Heart right ventricle (tissue), 16 donors: ENCODE results near the gene PC. TPM values are rescaled to one million over a fixed set of nuclear protein-coding genes. Genes with fewer than 3 reads are reported as not detected.

Source experiments
- ATAC-seq, 8 donors: fragments of 200-7000 bp; cut with Tn5 transposase; one replicate each; pipeline ENCODE4 v1.9.1; 2020; ENCODE audit warnings: mild to moderate bottlenecking in 8 of 8, moderate library complexity in 8 of 8, moderate number of reproducible peaks in 1 of 8
- DNase-seq, 2 donors: peaks; one replicate each; pipeline ENCODE4 v3.0.0-alpha.2; 2020
- H3K27ac ChIP-seq, 10 donors: fragments of 200-600 bp; sonication (generic) in 2 of 10; one replicate each; pipeline versions ENCODE4 v1.5.0 to v1.8.0; 2020 to 2022; ENCODE audit warnings: mild to moderate bottlenecking in 3 of 10
- H3K27me3 ChIP-seq, 7 donors: fragments of 200-600 bp; one replicate each; pipeline ENCODE4 v1.8.0; 2021 to 2022; ENCODE audit warnings: mild to moderate bottlenecking in 2 of 7
- H3K36me3 ChIP-seq, 9 donors: fragments of 200-600 bp; sonication (generic) in 1 of 9; one replicate each; pipeline versions ENCODE4 v1.5.0 to v1.8.0; 2020 to 2022; ENCODE audit warnings: mild to moderate bottlenecking in 2 of 9
- H3K4me1 ChIP-seq, 9 donors: fragments of 200-600 bp; sonication (generic) in 1 of 9; one replicate each; pipeline versions ENCODE4 v1.5.0 to v1.8.0; 2020 to 2022; ENCODE audit warnings: mild to moderate bottlenecking in 4 of 9
- H3K4me3 ChIP-seq, 10 donors: fragments of 200-600 bp; sonication (generic) in 2 of 10; one replicate each; pipeline versions ENCODE4 v1.5.0 to v1.8.0; 2020 to 2022; ENCODE audit warnings: mild to moderate bottlenecking in 7 of 10, moderate library complexity in 2 of 10
- H3K9me3 ChIP-seq, 11 donors: fragments of 200-600 bp in 10 of 11; sonication (generic) in 2 of 11; one replicate each; pipeline versions ENCODE4 v1.5.0 to v1.8.0; 2013 to 2022; ENCODE audit warnings: mild to moderate bottlenecking in 2 of 11, control low read depth in 1 of 11, moderate library complexity in 1 of 11
- WGBS, 2 donors: extraction: QIAGEN DNeasy Blood & Tissue Kit; methylation state at CpG; one replicate each; pipeline ENCODE4 v1.1.7; 2013; ENCODE audit warnings: inconsistent platforms in 1 of 2; 5-methylcytosine and 5-hydroxymethylcytosine counted together
- intact Hi-C, 10 donors: fragments of 100-400 bp; cut with DNase I; formaldehyde crosslinking; loops; one replicate each; pipeline versions ENCODE4 v1.11.1 to v1.14.2; 2022
- polyA plus RNA-seq, 2 donors: library from polyadenylated mRNA; stranded (reverse); fragments of 200-250 nt; gene quantifications; one replicate each; pipeline ENCODE4 v1.2.3, GENCODE V29; 2013
- total RNA-seq, 10 donors: library from RNA; stranded (reverse); fragmentation: NEBNext Ultra II Directional in 3 of 10; extraction: Animal tissue kit (Norgen Biotek cat#: 25700) in 3 of 10; gene quantifications; one replicate each; pipeline versions ENCODE4 v1.2.1 to v1.2.4, GENCODE V29; 2021 to 2023
- TF ChIP-seq, protein P1 (sequence below), 9 donors: fragments of 200-600 bp; sonication (generic) in 2 of 9; IDR thresholded peaks; one replicate each; pipeline versions ENCODE4 v1.5.0 to v1.8.0; 2021 to 2022; ENCODE audit warnings: antibody characterized with exemption in 9 of 9, mild to moderate bottlenecking in 5 of 9, moderate library complexity in 1 of 9
- donor health status: Arrhythmogenic right ventricular cardiomyopathy.
- donor health status: ischemic (EF 13 %, LVEDD 7.1; RV severe dilation, severe dysfunction).
- donor health status: healthy with polysubstance abuse.
- donor health status: DM: no; HTN: yes; CAD: no.
- donor health status: DM: no; HTN: no; CAD: no.
- donor health status: ischemic (EF 25% LVEDD 6.9; RV normal size, moderate dysfunction).
- donor health status: ischemic (EF 25% LVEDD 5.7; RV mildly dilated, moderate dysfunction).
- donor health status: healthy.
- donor health status: DM: yes; HTN: yes; CAD: no.
- donor health status: Ischemic cardiomyopathy.
- donor health status: ischemic (EF 35%, LVEDD 5.7; RV mildly dilated, moderate dysfunction).
- donor health status: nonischemic (EF 11% LVEDD 7.7; RV severe dilation, severe dysfunction).
- donor health status: DM: yes; HTN: yes; CAD: no.
- donor health status: PGD.
- donor health status: ischemic (EF 29% LVEDD 5.4; RV normal size, mild dysfunction).
- donor health status: nonischemic (EF 23%, LVEDD 6.1; RV moderate dilation, normal function).

Gene PC
- total and polyA plus RNA-seq, 12 donors: 6.8 to 26.0 (median 11.2) TPM

DNA sequence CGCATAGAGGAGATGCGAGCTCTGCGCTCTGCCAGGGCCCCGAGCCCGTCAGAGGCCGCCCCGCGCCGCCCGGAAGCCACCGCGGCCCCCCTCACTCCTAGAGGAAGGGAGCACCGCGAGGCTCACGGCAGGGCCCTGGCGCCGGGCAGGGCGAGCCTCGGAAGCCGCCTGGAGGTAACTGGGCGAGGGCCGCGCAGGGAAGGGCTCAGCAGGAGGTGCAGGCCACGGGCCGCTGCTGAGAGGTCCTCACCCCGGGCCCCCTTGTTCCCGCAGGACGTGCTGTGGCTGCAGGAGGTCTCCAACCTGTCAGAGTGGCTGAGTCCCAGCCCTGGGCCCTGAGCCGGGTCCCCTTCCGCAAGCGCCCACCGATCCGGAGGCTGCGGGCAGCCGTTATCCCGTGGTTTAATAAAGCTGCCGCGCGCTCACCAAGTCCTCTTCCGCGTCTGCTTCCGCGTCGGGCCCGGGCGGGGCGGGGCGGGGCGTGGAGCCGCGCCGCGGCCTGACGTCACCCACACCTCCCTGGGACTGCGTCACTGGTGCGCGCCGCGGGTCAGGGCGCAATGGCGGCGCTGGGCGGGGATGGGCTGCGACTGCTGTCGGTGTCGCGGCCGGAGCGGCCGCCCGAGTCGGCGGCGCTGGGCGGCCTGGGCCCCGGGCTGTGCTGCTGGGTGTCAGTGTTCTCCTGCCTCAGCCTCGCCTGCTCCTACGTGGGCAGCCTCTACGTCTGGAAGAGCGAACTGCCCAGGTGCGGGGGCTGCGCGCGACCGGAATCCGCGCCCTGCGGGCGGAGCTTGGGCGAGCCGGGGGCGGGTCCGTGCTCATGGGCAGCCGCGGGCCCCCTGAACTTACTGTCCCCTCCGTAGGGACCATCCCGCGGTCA is 115.0 kb downstream of the PC start, which contains the start of gene RCE1:
Gene RCE1, plus strand, starts transcription at position 546 of the 880 bp plus-strand sequence. Its CDS starts 15 bp downstream, at position 561.
- peak; percentile 90 to 92 for DNase-seq
- H3K9me3 ChIP-seq: no peaks in the 10 kb centered on the region
- 0 to 1% methylated on average over 89 to 98 of the region's 98 CpGs for whole genome bisulfite sequencing, 2 donors
- H3K4me3 ChIP-seq: peak within 1 kb of the TSS; percentile 85 to 100 (median 91)
- H3K4me1 ChIP-seq: peaks cover 9 to 41% (median 24%) of the 10 kb centered on the region in 9 donors
- peak within 1 kb of the TSS; percentile 88 to 100 (median 97) for H3K27ac ChIP-seq
- peak; percentile 95 to 98 (median 97) for ATAC-seq
- no peaks in the 10 kb centered on the region for H3K27me3 ChIP-seq
- intact Hi-C loops: loop anchor here in 1 of 10 donors (10.0 kb wide), 1 partner anchor 268 kb away; no protein-coding TSS in a partner anchor
- H3K36me3 ChIP-seq: peaks cover 0 to 53% (median 6%) of the 10 kb centered on the region in 9 donors
- TF ChIP-seq, protein P1, sequence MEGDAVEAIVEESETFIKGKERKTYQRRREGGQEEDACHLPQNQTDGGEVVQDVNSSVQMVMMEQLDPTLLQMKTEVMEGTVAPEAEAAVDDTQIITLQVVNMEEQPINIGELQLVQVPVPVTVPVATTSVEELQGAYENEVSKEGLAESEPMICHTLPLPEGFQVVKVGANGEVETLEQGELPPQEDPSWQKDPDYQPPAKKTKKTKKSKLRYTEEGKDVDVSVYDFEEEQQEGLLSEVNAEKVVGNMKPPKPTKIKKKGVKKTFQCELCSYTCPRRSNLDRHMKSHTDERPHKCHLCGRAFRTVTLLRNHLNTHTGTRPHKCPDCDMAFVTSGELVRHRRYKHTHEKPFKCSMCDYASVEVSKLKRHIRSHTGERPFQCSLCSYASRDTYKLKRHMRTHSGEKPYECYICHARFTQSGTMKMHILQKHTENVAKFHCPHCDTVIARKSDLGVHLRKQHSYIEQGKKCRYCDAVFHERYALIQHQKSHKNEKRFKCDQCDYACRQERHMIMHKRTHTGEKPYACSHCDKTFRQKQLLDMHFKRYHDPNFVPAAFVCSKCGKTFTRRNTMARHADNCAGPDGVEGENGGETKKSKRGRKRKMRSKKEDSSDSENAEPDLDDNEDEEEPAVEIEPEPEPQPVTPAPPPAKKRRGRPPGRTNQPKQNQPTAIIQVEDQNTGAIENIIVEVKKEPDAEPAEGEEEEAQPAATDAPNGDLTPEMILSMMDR (IDR thresholded peaks at IDR 0.05): no peak

DNA sequence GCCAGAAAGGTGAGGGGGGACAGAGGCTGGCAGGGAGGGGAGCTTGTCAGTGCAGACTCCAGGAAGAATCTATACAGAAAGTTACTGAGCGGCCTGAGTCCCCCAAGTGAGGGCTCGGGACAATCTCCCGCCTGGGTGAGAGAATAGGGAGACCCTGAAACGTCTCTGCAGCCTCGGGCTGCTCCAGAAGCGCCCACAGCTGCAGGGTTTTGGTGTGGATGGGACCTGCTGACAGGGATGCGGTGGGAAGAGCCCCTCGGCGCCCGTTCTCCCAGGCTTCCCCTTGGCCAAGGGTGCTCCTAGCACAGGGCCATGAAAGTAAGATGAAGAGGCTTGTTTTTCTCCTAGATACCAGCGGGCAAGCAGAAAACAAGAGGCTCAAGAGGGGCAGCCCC is 115.7 kb downstream of the PC start:
- Histone ChIP-seq H3K9me3 (no peaks in the 10 kb centered on the region), H3K4me3 (peak overlapping the region; percentile 85 to 100 (median 91)), H3K27ac (peak overlapping the region; percentile 88 to 100 (median 97)), H3K36me3 (peaks cover 0 to 53% (median 2%) of the 10 kb centered on the region in 9 donors), H3K27me3 (no peaks in the 10 kb centered on the region), H3K4me1 (peaks cover 9 to 41% (median 24%) of the 10 kb centered on the region in 9 donors)
- 1 to 2% methylated on average over 11 of the region's 11 CpGs for WGBS, 2 donors
- TF ChIP-seq, protein P1 (IDR thresholded peaks at IDR 0.05): no peak
- ATAC-seq (peak in 1 of 8 donors; percentile 23), DNase-seq (no peak)
- intact Hi-C loops: loop anchor here in 1 of 10 donors (10.0 kb wide), 1 partner anchor 268 kb away; no protein-coding TSS in a partner anchor

DNA sequence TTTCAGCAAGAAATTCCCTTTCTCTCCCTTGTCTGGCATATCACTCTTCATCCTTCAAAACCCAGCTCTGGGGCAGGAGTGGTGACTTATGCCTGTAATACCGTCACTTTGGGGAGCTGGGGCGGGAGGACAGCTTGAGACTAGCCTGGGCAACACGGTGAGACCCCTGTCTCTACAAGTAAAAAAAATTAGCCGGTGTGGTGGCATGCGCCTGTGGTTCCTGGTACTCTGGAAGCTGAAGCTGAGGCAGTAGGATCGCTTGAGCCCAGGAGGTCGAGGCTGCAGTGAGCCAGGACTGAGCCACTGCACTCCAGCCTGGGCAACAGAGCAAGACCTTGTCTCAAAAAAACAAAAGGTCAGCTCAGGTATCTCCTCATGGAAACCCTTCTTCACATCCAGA is 116.3 kb downstream of the PC start:
- 91 to 92% methylated on average over 7 of the region's 7 CpGs for WGBS, 2 donors
- peak overlapping the region in 1 of 10 donors; percentile 97 for H3K27ac ChIP-seq
- peaks cover 9 to 41% (median 24%) of the 10 kb centered on the region in 9 donors for H3K4me1 ChIP-seq
- peak overlapping the region in 7 of 10 donors; percentile 85 to 100 (median 92) for H3K4me3 ChIP-seq
- intact Hi-C loops: loop anchor here in 1 of 10 donors (10.0 kb wide), 1 partner anchor 267 kb away; no protein-coding TSS in a partner anchor
- DNase-seq (no peak), ATAC-seq (no peak)
- peaks cover 0 to 51% (median 0%) of the 10 kb centered on the region in 9 donors for H3K36me3 ChIP-seq
- H3K9me3 ChIP-seq: no peaks in the 10 kb centered on the region
- H3K27me3 ChIP-seq: no peaks in the 10 kb centered on the region
- TF ChIP-seq, protein P1 (IDR thresholded peaks at IDR 0.05): no peak

DNA sequence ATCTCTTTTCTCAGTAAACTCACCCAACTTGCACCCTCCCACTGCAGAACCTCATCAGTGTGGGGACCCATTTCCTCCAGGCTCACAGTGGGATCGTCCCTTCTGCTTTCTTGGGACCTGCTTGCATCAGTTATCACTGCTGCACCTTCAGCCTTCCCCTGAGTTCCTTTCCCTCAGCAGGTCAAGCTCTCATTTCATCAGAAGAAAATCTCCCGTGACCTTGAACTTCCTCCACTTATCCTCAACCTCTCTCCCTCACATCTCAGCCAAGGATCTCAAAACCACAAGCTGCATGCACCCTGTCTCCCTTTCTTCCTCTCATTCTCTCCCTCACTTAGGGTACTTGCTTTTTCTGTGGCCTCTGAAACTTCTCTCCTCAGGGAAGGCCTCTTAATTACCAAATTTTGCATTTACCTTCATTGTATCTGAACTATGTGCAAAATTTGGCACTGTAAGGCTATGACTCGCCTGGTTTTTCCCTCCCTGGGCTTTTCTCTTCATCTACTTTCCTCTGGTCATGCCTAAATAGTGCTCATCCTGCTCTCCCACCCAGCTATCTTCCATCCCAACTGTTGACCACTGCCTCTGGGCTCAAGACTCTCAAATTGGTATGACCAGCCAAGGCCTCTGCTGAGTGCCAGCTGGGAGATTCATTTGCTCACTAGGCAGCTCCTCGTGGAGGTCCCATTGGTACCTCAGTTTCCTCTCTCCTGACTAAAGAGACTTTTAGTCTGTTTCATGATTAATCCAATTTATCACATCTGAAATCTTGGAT is 117.7 kb downstream of the PC start:
- DNase-seq: no peak
- TF ChIP-seq, protein P1 (IDR thresholded peaks at IDR 0.05): no peak
- Histone ChIP-seq H3K9me3 (no peaks in the 10 kb centered on the region), H3K27ac (no peak overlapping the region), H3K4me3 (no peak overlapping the region), H3K4me1 (peaks cover 9 to 41% (median 24%) of the 10 kb centered on the region in 9 donors), H3K27me3 (no peaks in the 10 kb centered on the region), H3K36me3 (peaks cover 0 to 38% (median 0%) of the 10 kb centered on the region in 9 donors)
- ATAC-seq: no peak
- intact Hi-C loops: loop anchor here in 1 of 10 donors (10.0 kb wide), 1 partner anchor 266 kb away; no protein-coding TSS in a partner anchor
- WGBS, 2 donors: 88% methylated on average over 4 of the region's 4 CpGs
